Thymus (tissue), 11 donors: ENCODE data around the gene BEND2. TPM values are rescaled to one million over a fixed set of nuclear protein-coding genes. Genes with fewer than 3 reads are reported as not detected.

Source experiments
- DNase-seq, 9 donors: peaks; one replicate each; pipeline ENCODE4 v3.0.0-alpha.2; 2013; ENCODE audit warnings: low spot score in 9 of 9, low read depth in 6 of 9, missing footprints in 1 of 9
- H3K27ac ChIP-seq, 2 donors: one replicate each; pipeline ENCODE4 v1.5.1; 2013; ENCODE audit warnings: control low read depth in 1 of 2, low read depth in 1 of 2, low read length in 1 of 2, mild to moderate bottlenecking in 1 of 2, moderate library complexity in 1 of 2
- H3K27me3 ChIP-seq, 2 donors: one replicate each; pipeline ENCODE4 v1.5.1; 2013; ENCODE audit warnings: low read length in 1 of 2; ENCODE audit not compliant: control insufficient read depth in 2 of 2, insufficient read depth in 1 of 2
- H3K36me3 ChIP-seq, 2 donors: one replicate each; pipeline ENCODE4 v1.5.1; 2013; ENCODE audit warnings: low read length in 1 of 2, mild to moderate bottlenecking in 1 of 2, moderate library complexity in 1 of 2; ENCODE audit not compliant: control insufficient read depth in 2 of 2, insufficient read depth in 2 of 2
- H3K4me1 ChIP-seq, 2 donors: one replicate each; pipeline ENCODE4 v1.5.1; 2013; ENCODE audit warnings: low read length in 2 of 2; ENCODE audit not compliant: control insufficient read depth in 2 of 2, insufficient read depth in 2 of 2
- H3K4me3 ChIP-seq, 2 donors: one replicate each; pipeline ENCODE4 v1.5.1; 2013; ENCODE audit warnings: low read length in 2 of 2, control low read depth in 1 of 2, mild to moderate bottlenecking in 1 of 2
- H3K9me3 ChIP-seq, 2 donors: one replicate each; pipeline ENCODE4 v1.5.1; 2013; ENCODE audit warnings: low read length in 1 of 2, mild to moderate bottlenecking in 1 of 2; ENCODE audit not compliant: control insufficient read depth in 2 of 2, insufficient read depth in 1 of 2
- WGBS: extraction: QIAGEN DNeasy Blood & Tissue Kit; methylation state at CpG from one replicate; pipeline ENCODE4 v1.1.7; 2013; 5-methylcytosine and 5-hydroxymethylcytosine counted together
- polyA plus RNA-seq: library from polyadenylated mRNA; stranded (reverse); fragments of 200-250 nt; gene quantifications from one replicate; pipeline ENCODE4 v1.2.3, GENCODE V29; 2013
- total RNA-seq: library from RNA; stranded (reverse); fragments of 120-200 nt; gene quantifications from one replicate; pipeline ENCODE4 v1.2.4, GENCODE V29; 2013
- donor health status: healthy.

Gene BEND2
- total and polyA plus RNA-seq, 2 donors, result 0.05 TPM; not detected in 1

- DNase-seq, result no peak
- Histone ChIP-seq H3K4me1 (no peaks in the 10 kb centered on the region), H3K27me3 (no peaks in the 10 kb centered on the region), H3K9me3 (no peaks in the 10 kb centered on the region), H3K27ac (no peak overlapping the region), H3K36me3 (no peaks in the 10 kb centered on the region), H3K4me3 (no peak overlapping the region)
- WGBS, result 93% methylated on average over 1 of the region's 1 CpG
Measured at GRCh38 chrX:18194688-18195087, 26.0 kb downstream of the BEND2 start.

GRCh38 chrX:18179446-18179845 is 41.2 kb downstream of the BEND2 start:
- H3K4me1 ChIP-seq, result no peaks in the 10 kb centered on the region
- H3K9me3 ChIP-seq, result no peaks in the 10 kb centered on the region
- H3K36me3 ChIP-seq, result no peaks in the 10 kb centered on the region
- H3K27ac ChIP-seq, result no peak overlapping the region
- WGBS, result 98% methylated on average over 4 of the region's 4 CpGs
- no peak overlapping the region for H3K4me3 ChIP-seq
- no peak for DNase-seq
- H3K27me3 ChIP-seq, result no peaks in the 10 kb centered on the region

- DNase-seq, result no peak
- WGBS, result 88% methylated on average over 5 of the region's 5 CpGs
- H3K27me3 ChIP-seq, result no peaks in the 10 kb centered on the region
- no peak overlapping the region for H3K27ac ChIP-seq
- no peaks in the 10 kb centered on the region for H3K36me3 ChIP-seq
- no peak overlapping the region for H3K4me3 ChIP-seq
- H3K4me1 ChIP-seq, result no peaks in the 10 kb centered on the region
- no peaks in the 10 kb centered on the region for H3K9me3 ChIP-seq
Measured at GRCh38 chrX:18174971-18175370, 45.7 kb downstream of the BEND2 start.

- Histone ChIP-seq H3K4me1 (no peaks in the 10 kb centered on the region), H3K27ac (no peak overlapping the region), H3K9me3 (no peaks in the 10 kb centered on the region), H3K27me3 (no peaks in the 10 kb centered on the region), H3K36me3 (no peaks in the 10 kb centered on the region), H3K4me3 (no peak overlapping the region)
- 95% methylated on average over 7 of the region's 7 CpGs for WGBS
- DNase-seq, result no peak
Measured at GRCh38 chrX:18174209-18174608, 46.5 kb downstream of the BEND2 start.

- Histone ChIP-seq H3K36me3 (no peaks in the 10 kb centered on the region), H3K4me3 (no peak overlapping the region), H3K9me3 (no peaks in the 10 kb centered on the region), H3K27me3 (no peaks in the 10 kb centered on the region), H3K27ac (no peak overlapping the region), H3K4me1 (no peaks in the 10 kb centered on the region)
- WGBS, result 30% methylated on average over 7 of the region's 7 CpGs
- DNase-seq, result no peak
Measured at GRCh38 chrX:18173494-18174180, 47.0 kb downstream of the BEND2 start.

GRCh38 chrX:18172970-18173369 is 47.7 kb downstream of the BEND2 start:
- H3K27me3 ChIP-seq, result no peaks in the 10 kb centered on the region
- WGBS, result 89% methylated on average over 4 of the region's 4 CpGs

GRCh38 chrX:18170910-18171309 is 49.8 kb downstream of the BEND2 start:
- H3K9me3 ChIP-seq, result no peaks in the 10 kb centered on the region
- no peaks in the 10 kb centered on the region for H3K36me3 ChIP-seq
- no peaks in the 10 kb centered on the region for H3K4me1 ChIP-seq
- H3K4me3 ChIP-seq, result no peak overlapping the region
- H3K27me3 ChIP-seq, result no peaks in the 10 kb centered on the region
- H3K27ac ChIP-seq, result no peak overlapping the region
- 96% methylated on average over 6 of the region's 6 CpGs for WGBS
- DNase-seq, result no peak

More at GRCh38 chrX:18172970-18173369, 47.7 kb downstream of the BEND2 start:
- no peak for DNase-seq
- no peaks in the 10 kb centered on the region for H3K9me3 ChIP-seq
- no peaks in the 10 kb centered on the region for H3K36me3 ChIP-seq
- H3K4me3 ChIP-seq, result no peak overlapping the region
- H3K27ac ChIP-seq, result no peak overlapping the region
- no peaks in the 10 kb centered on the region for H3K4me1 ChIP-seq

DNA sequence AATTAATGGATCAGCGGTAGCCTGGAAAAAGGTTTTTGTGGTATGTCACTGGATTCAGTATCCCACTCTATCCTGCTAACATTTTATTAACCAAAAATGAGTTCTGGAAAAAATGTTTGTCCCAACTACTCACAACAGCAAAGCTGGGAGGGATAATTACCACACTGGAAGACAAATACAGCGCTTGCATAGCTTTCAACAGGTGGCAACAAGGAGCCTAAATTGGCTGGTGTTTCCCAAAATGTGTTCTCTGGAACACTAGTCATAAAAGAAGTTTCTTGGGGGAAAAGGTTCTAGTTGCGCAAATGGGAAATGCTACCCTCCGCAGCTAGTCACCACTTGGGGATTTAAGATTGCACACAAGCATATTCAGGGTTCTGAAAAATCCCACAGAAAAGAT is 54.6 kb downstream of the BEND2 start:
- Histone ChIP-seq H3K27me3 (no peaks in the 10 kb centered on the region), H3K4me3 (no peak overlapping the region), H3K27ac (no peak overlapping the region), H3K36me3 (no peaks in the 10 kb centered on the region), H3K9me3 (no peaks in the 10 kb centered on the region), H3K4me1 (no peaks in the 10 kb centered on the region)
- WGBS, result 97% methylated on average over 4 of the region's 4 CpGs
- DNase-seq, result no peak

DNA sequence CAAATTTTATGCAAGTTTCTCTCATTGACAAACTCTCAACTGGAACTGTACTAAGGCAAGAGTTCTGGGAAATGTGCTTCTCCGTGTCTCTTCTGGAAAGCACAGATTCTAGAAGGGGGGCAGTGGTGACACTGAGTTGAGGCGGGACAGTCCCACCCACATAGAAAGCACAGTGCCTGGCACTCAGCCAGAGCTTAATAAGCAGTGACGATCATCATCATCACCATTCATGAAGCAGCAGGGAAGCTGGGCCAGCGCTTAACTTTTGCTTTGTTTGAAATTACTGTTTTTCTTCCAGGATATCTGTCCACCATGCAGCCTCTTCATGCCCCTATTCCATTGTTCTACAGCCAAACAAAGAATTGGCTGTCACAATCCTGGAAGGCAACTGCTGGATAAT is 60.3 kb downstream of the BEND2 start:
- no peak for DNase-seq
- H3K36me3 ChIP-seq, result no peaks in the 10 kb centered on the region
- H3K27me3 ChIP-seq, result no peaks in the 10 kb centered on the region
- no peak overlapping the region for H3K4me3 ChIP-seq
- H3K9me3 ChIP-seq, result no peaks in the 10 kb centered on the region
- H3K4me1 ChIP-seq, result no peaks in the 10 kb centered on the region
- H3K27ac ChIP-seq, result no peak overlapping the region
- 90% methylated on average over 4 of the region's 4 CpGs for WGBS
